DND-41 (cell line): ENCODE results near the gene FAM120AOS.

Source experiments
- ATAC-seq: fragments of 200-7000 bp; cut with Tn5 transposase; 3 replicates; pipeline ENCODE4 v1.9.1; 2021; ENCODE audit warnings: low read depth; ENCODE audit not compliant: insufficient read depth
- DNase-seq: peaks from one replicate; pipeline ENCODE4 v3.0.0-alpha.2; 2020
- H2AFZ ChIP-seq: 2 replicates; pipeline ENCODE4 v1.6.0; 2012; ENCODE audit warnings: low read depth, low read length
- H3K27ac ChIP-seq: 2 replicates; pipeline ENCODE4 v1.5.1; 2012; ENCODE audit warnings: low read length, inconsistent platforms
- H3K27me3 ChIP-seq: fragments of 200-600 bp; sonication (generic); 2 replicates; pipeline ENCODE4 v1.6.0; 2012; ENCODE audit warnings: low read length, mild to moderate bottlenecking, inconsistent platforms; ENCODE audit not compliant: insufficient read depth, poor library complexity
- H3K36me3 ChIP-seq: 2 replicates; pipeline ENCODE4 v1.5.1; 2012; ENCODE audit warnings: low read length, inconsistent platforms; ENCODE audit not compliant: insufficient read depth
- H3K4me1 ChIP-seq: 2 replicates; pipeline ENCODE4 v1.5.1; 2012; ENCODE audit warnings: mild to moderate bottlenecking, low read length; ENCODE audit not compliant: insufficient read depth
- H3K4me2 ChIP-seq: 2 replicates; pipeline ENCODE4 v1.6.0; 2012; ENCODE audit warnings: mild to moderate bottlenecking, moderate library complexity, low read length, inconsistent platforms; ENCODE audit not compliant: insufficient read depth
- H3K4me3 ChIP-seq, 2 experiments: fragments of 200-600 bp in 1 of 2; shearing (Covaris generic) in 1 of 2; 2 replicates each; pipeline ENCODE4 v1.5.1; 2012 to 2016; ENCODE audit warnings: inconsistent platforms in 2 of 2, low read length in 2 of 2, mild to moderate bottlenecking in 2 of 2, low read depth in 1 of 2, moderate library complexity in 1 of 2
- H3K79me2 ChIP-seq: 2 replicates; pipeline ENCODE4 v1.6.0; 2012; ENCODE audit warnings: low read length, inconsistent platforms; ENCODE audit not compliant: insufficient read depth
- H3K9ac ChIP-seq: 2 replicates; pipeline ENCODE4 v1.6.0; 2012; ENCODE audit warnings: low read depth, mild to moderate bottlenecking, inconsistent platforms, low read length, moderate library complexity
- H3K9me3 ChIP-seq: 2 replicates; pipeline ENCODE4 v1.5.1; 2012; ENCODE audit warnings: low read length, moderate library complexity, mild to moderate bottlenecking, inconsistent platforms; ENCODE audit not compliant: insufficient read depth, severe bottlenecking
- H4K20me1 ChIP-seq: 2 replicates; pipeline ENCODE4 v1.6.0; 2012; ENCODE audit warnings: low read length; ENCODE audit not compliant: insufficient read depth
- CTCF ChIP-seq: IDR thresholded peaks from 2 replicates; pipeline ENCODE4 v1.5.1; 2012; ENCODE audit warnings: borderline replicate concordance, low read length, moderate library complexity, mild to moderate bottlenecking; ENCODE audit not compliant: poor library complexity, severe bottlenecking; ENCODE audit errors: extremely low read depth
- EZH2 ChIP-seq: IDR thresholded peaks from 3 replicates; pipeline ENCODE4 v1.6.1; 2012; ENCODE audit warnings: borderline replicate concordance, low read depth, mild to moderate bottlenecking, moderate library complexity, low read length, inconsistent platforms; ENCODE audit not compliant: severe bottlenecking

The FAM120AOS gene

DNA sequence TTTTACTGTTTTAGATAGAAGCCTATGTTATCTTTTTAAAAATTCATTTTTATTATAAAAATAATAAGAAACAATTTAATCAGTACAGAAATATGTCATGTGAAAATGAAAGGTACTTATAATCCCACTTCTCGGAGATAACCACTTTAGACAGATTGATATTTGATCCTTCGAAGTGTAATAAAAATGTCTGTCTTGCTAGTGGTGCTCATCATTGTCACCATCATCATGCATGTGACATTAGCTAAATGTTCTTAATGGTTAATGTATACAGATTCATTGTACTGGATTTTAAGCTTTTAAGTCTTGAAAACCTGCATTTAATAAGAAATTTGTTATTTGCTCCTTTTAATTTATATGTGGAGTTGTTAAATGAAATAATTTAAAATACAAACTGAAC lies 30.1 kb upstream of the FAM120AOS start:
- H3K9ac ChIP-seq = no peak overlapping the region
- no peaks in the 10 kb centered on the region for H3K27me3 ChIP-seq
- H3K9me3 ChIP-seq = no peaks in the 10 kb centered on the region
- no peak overlapping the region for H3K4me3 ChIP-seq
- H3K4me2 ChIP-seq = no peak overlapping the region
- H3K79me2 ChIP-seq = peaks cover 88% of the 10 kb centered on the region
- no peak overlapping the region for H2AFZ ChIP-seq
- DNase-seq (no peak), ATAC-seq (no peak)
- H3K4me1 ChIP-seq = no peaks in the 10 kb centered on the region
- no peak for TF ChIP-seq CTCF
- TF ChIP-seq EZH2 = no peak
- H4K20me1 ChIP-seq = peaks cover 14% of the 10 kb centered on the region; the same call in 1 of the 2 replicates
- peaks cover 68% of the 10 kb centered on the region for H3K36me3 ChIP-seq
- no peak overlapping the region for H3K27ac ChIP-seq

- no peaks in the 10 kb centered on the region for H3K4me1 ChIP-seq
- no peak for ATAC-seq
- TF ChIP-seq CTCF (no peak), EZH2 (no peak)
- H3K27ac ChIP-seq = no peak overlapping the region
- H3K79me2 ChIP-seq = peaks cover 88% of the 10 kb centered on the region
- no peaks in the 10 kb centered on the region for H3K27me3 ChIP-seq
- no peak overlapping the region for H3K4me3 ChIP-seq
- H3K36me3 ChIP-seq = peaks cover 72% of the 10 kb centered on the region
- H4K20me1 ChIP-seq = peaks cover 12% of the 10 kb centered on the region; the same call in 1 of the 2 replicates
- H2AFZ ChIP-seq = no peak overlapping the region
- H3K9me3 ChIP-seq = no peaks in the 10 kb centered on the region
- DNase-seq = no peak
- no peak overlapping the region for H3K4me2 ChIP-seq
- no peak overlapping the region for H3K9ac ChIP-seq
Observed at GRCh38 chr9:93480728-93481324, 27.4 kb upstream of the FAM120AOS start.

DNA sequence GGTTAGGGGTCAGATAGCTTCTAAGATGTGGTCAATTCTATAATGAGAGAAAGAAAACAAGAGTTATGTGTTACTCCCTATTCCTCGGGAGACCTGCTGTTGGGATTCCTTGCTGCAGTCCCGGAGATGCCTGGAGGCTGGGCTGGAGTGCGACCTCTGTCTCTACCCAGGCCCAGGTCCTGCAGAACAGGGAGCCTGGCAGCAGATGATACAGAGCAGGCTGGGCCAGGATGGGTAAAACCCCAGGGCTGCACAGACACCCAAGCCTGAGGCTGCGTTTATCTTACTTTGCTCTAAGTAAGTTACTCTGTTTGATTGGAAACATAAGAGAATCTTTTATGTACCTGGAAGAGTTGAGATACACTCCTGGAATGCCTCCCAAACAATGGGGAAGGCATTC lies 26.9 kb upstream of the FAM120AOS start:
- H3K4me1 ChIP-seq = no peaks in the 10 kb centered on the region
- no peaks in the 10 kb centered on the region for H3K9me3 ChIP-seq
- no peak overlapping the region for H3K27ac ChIP-seq
- DNase-seq (no peak), ATAC-seq (no peak)
- H2AFZ ChIP-seq = no peak overlapping the region
- no peak for TF ChIP-seq EZH2
- no peak overlapping the region for H3K4me3 ChIP-seq
- H3K79me2 ChIP-seq = peaks cover 88% of the 10 kb centered on the region
- peaks cover 72% of the 10 kb centered on the region for H3K36me3 ChIP-seq
- no peaks in the 10 kb centered on the region for H3K27me3 ChIP-seq
- H4K20me1 ChIP-seq = peaks cover 12% of the 10 kb centered on the region; the same call in 1 of the 2 replicates
- H3K9ac ChIP-seq = no peak overlapping the region
- no peak overlapping the region for H3K4me2 ChIP-seq

- TF ChIP-seq EZH2 (no peak), CTCF (no peak)
- no peaks in the 10 kb centered on the region for H3K27me3 ChIP-seq
- ATAC-seq (no peak), DNase-seq (no peak)
- H3K9me3 ChIP-seq = no peaks in the 10 kb centered on the region
- H3K4me3 ChIP-seq = no peak overlapping the region
- H3K4me2 ChIP-seq = no peak overlapping the region
- H3K27ac ChIP-seq = no peak overlapping the region
- H2AFZ ChIP-seq = no peak overlapping the region
- H3K4me1 ChIP-seq = no peaks in the 10 kb centered on the region
- no peak overlapping the region for H3K9ac ChIP-seq
- peaks cover 88% of the 10 kb centered on the region for H3K79me2 ChIP-seq
- peaks cover 16% of the 10 kb centered on the region; the same call in 1 of the 2 replicates for H4K20me1 ChIP-seq
- peaks cover 73% of the 10 kb centered on the region for H3K36me3 ChIP-seq
Observed at GRCh38 chr9:93479726-93480125, 26.3 kb upstream of the FAM120AOS start.
